H1 (cell line): ENCODE results near the gene ORMDL3. TPM values are rescaled to one million over a fixed set of nuclear protein-coding genes. Genes with fewer than 3 reads are reported as not detected.

Experiments used
- ASH2L ChIP-seq: fragments of 200-600, 300-600 bp; sonication (generic); IDR thresholded peaks from one replicate; pipeline ENCODE4 v1.7.1; 2017; ENCODE audit warnings: low read length
- HDAC2 ChIP-seq, 2 experiments: fragments of 300-600 bp in 1 of 2; sonication (generic) in 1 of 2; IDR thresholded peaks; 2 replicates each; pipeline ENCODE4 v1.6.1; 2011 to 2012; ENCODE audit warnings: low read depth in 2 of 2, low read length in 2 of 2, mild to moderate bottlenecking in 2 of 2, moderate library complexity in 2 of 2, borderline replicate concordance in 1 of 2, inconsistent platforms in 1 of 2
- HDAC6 ChIP-seq: IDR thresholded peaks from one replicate; pipeline ENCODE4 v1.7.1; 2012; ENCODE audit warnings: low read depth, mild to moderate bottlenecking, inconsistent platforms, low read length, moderate library complexity
- JUND ChIP-seq: IDR thresholded peaks from 2 replicates; pipeline ENCODE4 v1.6.1; 2011; ENCODE audit warnings: mild to moderate bottlenecking, improper control_type of control experiment, low read length
- RBBP5 ChIP-seq: IDR thresholded peaks from 2 replicates; pipeline ENCODE4 v1.7.1; 2012; ENCODE audit warnings: low read depth, mild to moderate bottlenecking, inconsistent platforms, low read length, moderate library complexity, borderline replicate concordance
- SIX5 ChIP-seq: IDR thresholded peaks from 2 replicates; pipeline ENCODE4 v1.6.1; 2011; ENCODE audit warnings: mild to moderate bottlenecking, low read depth, low read length
- SP2 ChIP-seq: IDR thresholded peaks from 2 replicates; pipeline ENCODE4 v1.6.1; 2012; ENCODE audit warnings: mild to moderate bottlenecking, low read length, inconsistent platforms
- polyA plus RNA-seq, 7 experiments: library from polyadenylated mRNA; depleted of rRNA in 3 of 7; stranded (reverse) in 5 of 7; unstranded in 2 of 7; fragments of >200 nt in 5 of 7; fragments of 200-250 nt in 2 of 7; gene quantifications; 1 replicate in 5 of 7; 2 replicates in 1 of 7; 4 replicates in 1 of 7; pipeline versions ENCODE4 v1.2.1 to v1.2.3, GENCODE V29; 2011 to 2013; ENCODE audit warnings: missing spikeins in 2 of 7, mixed read lengths in 2 of 7
- total RNA-seq: library from RNA; stranded (reverse); fragmentation: NEBNext Ultra II Directional; extraction: Animal tissue kit (Norgen Biotek cat#: 25700); gene quantifications from 2 replicates; pipeline ENCODE4 v1.2.1, GENCODE V29; 2021

The ORMDL3 gene
- total and polyA plus RNA-seq, 2 of the 8 experiments (the other 6 are each of a cell fraction or from before 2014, with no cell fraction given): 50.4 to 108 TPM

DNA sequence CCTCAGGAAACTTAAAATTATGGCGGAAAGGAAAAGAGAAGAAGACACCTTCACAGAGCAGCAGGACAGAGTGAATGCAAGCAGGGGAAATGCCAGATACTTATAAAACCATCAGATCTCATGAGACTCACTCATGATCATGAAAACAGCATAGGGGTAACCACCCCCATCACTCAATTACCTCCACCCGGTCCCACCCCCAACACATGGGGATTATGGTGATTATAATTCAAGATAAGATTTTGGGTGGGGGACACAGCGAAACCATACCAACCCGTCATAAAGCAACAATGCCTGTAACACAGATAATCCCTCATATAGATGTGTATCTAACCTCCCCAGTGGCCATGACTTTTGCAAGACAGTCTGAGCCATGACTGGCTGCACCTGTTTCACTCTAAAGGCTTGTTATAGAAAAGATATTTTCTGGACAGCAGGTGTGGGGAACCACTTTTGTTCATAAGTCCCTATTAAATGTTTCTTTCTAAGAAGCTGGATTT lies 28.4 kb upstream of the ORMDL3 start (continued):
- TF ChIP-seq HDAC2 (IDR thresholded peaks at IDR 0.05; ENCODE audit: borderline replicate concordance in 1 of 2, low read depth in 2 of 2, low read length in 2 of 2) (no peak), ASH2L (no peak), RBBP5 (no peak), JUND (no peak), SIX5 (no peak), HDAC6 (no peak), SP2 (no peak)
